ENCODE data around the gene CD19.
"Not testable (repeated sequence)": the region's sequence is repeated elsewhere in the genome, so short reads cannot be mapped to it uniquely, and the experiment has no call there.

CD19 gene

DNA sequence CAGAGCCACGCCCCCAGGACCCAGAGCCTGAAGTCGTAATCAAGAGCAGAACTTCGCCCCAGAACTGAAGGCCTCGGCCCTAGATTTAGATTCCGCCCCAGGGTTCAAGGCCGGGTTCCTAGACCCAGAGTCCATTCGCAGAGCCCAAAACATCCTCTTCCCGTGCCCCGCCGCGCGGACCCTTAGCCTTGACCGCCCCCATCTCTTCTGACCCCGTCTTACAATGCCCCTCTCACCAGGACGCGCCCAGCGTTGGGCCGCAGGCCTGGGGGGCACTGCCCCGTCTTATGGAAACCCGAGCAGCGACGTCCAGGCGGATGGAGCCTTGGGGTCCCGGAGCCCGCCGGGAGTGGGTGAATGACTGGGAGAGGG is 5.0 kb downstream of the CD19 start:
- no peak overlapping the region for H3K4me3 ChIP-seq (ENCODE audit: low read depth, low read length)
- DNase-seq (ENCODE audit: low read depth) = no peak
- TF ChIP-seq, protein P1, sequence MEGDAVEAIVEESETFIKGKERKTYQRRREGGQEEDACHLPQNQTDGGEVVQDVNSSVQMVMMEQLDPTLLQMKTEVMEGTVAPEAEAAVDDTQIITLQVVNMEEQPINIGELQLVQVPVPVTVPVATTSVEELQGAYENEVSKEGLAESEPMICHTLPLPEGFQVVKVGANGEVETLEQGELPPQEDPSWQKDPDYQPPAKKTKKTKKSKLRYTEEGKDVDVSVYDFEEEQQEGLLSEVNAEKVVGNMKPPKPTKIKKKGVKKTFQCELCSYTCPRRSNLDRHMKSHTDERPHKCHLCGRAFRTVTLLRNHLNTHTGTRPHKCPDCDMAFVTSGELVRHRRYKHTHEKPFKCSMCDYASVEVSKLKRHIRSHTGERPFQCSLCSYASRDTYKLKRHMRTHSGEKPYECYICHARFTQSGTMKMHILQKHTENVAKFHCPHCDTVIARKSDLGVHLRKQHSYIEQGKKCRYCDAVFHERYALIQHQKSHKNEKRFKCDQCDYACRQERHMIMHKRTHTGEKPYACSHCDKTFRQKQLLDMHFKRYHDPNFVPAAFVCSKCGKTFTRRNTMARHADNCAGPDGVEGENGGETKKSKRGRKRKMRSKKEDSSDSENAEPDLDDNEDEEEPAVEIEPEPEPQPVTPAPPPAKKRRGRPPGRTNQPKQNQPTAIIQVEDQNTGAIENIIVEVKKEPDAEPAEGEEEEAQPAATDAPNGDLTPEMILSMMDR (conservative IDR thresholded peaks at IDR 0.05; ENCODE audit: low read depth, low read length) = no peak

DNA sequence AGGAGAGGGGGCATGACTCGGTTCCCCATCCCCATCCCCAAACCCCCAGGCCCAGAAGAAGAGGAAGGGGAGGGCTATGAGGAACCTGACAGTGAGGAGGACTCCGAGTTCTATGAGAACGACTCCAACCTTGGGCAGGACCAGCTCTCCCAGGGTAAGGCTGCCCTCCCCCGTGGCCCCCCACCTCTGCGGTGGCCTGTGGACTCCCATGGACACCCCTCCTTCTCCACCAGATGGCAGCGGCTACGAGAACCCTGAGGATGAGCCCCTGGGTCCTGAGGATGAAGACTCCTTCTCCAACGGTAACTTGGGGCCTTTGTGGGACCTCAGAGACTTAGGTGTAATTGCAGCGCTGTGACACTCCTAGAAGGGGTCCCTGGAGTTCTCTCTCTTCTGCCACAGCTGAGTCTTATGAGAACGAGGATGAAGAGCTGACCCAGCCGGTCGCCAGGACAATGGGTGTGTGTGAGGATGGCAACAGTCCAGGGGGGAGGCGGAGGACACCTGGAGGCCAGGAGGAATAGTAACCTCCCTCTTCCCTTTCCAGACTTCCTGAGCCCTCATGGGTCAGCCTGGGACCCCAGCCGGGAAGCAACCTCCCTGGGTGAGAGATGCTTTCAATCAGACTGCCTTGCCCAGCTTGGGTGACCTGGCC is 5.6 kb downstream of the CD19 start:
- DNase-seq (ENCODE audit: low read depth) = no peak
- no peak overlapping the region for H3K4me3 ChIP-seq (ENCODE audit: low read depth, low read length)
- TF ChIP-seq, protein P1 (conservative IDR thresholded peaks at IDR 0.05; ENCODE audit: low read depth, low read length) = no peak

DNA sequence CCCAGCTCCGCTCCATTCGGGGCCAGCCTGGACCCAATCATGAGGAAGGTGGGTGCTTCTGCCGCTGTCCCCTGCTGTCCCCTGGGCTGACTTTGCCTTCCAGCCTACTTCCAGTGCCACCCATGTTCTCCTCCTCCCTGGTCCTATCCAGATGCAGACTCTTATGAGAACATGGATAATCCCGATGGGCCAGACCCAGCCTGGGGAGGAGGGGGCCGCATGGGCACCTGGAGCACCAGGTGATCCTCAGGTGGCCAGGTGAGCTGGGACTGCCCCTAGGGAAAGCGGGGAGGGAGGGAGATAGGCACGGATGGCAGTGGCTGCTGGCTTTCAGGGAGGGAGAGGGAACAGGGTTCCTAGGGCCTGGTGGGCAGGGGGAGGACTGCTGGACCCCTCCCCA is 7.0 kb downstream of the CD19 start:
- H3K4me3 ChIP-seq (ENCODE audit: low read depth, low read length) = no peak overlapping the region
- no peak for DNase-seq (ENCODE audit: low read depth)
- TF ChIP-seq, protein P1 (conservative IDR thresholded peaks at IDR 0.05; ENCODE audit: low read depth, low read length) = no peak

DNA sequence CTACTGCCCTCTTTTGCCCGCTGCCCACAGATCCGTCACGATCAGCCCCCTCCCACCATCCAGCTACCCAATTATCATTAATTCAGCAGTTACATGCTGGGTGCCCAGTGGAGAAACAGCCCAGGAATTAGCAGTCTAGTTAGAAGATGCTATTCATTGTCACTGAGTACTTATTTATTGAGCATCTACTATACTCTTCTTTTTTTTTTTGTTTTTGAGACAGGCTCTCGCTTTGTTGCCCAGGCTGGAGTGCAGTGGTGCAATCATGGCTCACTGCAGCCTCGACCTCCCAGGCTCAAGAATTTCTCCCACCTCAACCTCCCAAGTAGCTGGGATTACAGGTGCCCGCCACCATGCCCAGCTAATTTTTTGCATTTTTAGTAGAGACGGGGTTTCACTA is 8.1 kb downstream of the CD19 start:
- DNase-seq (ENCODE audit: low read depth) = not testable (repeated sequence)

DNA sequence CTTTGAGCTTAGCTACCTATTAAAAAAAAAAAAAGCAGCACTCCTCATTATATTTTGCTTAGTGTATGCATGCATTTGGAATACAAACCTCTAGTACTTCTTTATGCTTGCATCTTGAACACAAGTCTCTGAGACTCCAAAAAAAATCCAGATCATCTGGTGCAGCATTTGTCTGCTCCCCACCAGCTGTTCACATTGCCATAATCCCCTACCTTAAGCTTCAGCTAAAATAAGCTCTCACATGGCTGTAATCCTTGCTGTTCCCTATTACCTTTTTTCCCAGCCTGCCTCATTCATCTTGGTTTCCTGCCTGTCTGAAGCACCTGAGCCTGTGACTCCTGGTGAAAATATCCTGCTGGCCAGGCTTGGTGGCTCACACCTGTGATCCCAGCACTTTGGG is 11.5 kb downstream of the CD19 start:
- no peak overlapping the region for H3K4me3 ChIP-seq (ENCODE audit: low read depth, low read length)
- DNase-seq (ENCODE audit: low read depth) = no peak
- TF ChIP-seq, protein P1 (conservative IDR thresholded peaks at IDR 0.05; ENCODE audit: low read depth, low read length) = no peak

More for the DNA sequence above, 8.1 kb downstream of the CD19 start:
- H3K4me3 ChIP-seq (ENCODE audit: low read depth, low read length) = not testable (repeated sequence)

DNA sequence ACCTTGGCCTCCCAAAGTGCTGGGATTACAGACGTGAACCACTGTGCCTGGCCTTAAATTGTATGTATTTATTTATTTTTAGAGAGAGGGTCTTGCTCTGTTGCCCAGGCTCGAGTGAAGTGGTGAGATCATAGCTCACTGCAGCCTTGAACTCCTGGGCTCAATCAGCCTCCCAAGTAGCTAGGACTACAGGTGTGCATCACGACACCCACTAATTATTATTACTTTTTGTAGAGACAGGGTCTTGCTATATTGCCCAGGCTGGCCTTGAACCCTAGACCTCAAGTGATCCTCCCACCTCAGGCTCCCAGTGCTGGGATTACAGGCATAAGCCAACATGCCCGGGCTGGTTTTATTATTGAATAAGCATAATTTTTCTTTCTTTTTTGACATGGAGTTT is 14.9 kb downstream of the CD19 start:
- no peak for DNase-seq (ENCODE audit: low read depth)
- no peak overlapping the region for H3K4me3 ChIP-seq (ENCODE audit: low read depth, low read length)
- TF ChIP-seq, protein P1 (conservative IDR thresholded peaks at IDR 0.05; ENCODE audit: low read depth, low read length) = no peak

DNA sequence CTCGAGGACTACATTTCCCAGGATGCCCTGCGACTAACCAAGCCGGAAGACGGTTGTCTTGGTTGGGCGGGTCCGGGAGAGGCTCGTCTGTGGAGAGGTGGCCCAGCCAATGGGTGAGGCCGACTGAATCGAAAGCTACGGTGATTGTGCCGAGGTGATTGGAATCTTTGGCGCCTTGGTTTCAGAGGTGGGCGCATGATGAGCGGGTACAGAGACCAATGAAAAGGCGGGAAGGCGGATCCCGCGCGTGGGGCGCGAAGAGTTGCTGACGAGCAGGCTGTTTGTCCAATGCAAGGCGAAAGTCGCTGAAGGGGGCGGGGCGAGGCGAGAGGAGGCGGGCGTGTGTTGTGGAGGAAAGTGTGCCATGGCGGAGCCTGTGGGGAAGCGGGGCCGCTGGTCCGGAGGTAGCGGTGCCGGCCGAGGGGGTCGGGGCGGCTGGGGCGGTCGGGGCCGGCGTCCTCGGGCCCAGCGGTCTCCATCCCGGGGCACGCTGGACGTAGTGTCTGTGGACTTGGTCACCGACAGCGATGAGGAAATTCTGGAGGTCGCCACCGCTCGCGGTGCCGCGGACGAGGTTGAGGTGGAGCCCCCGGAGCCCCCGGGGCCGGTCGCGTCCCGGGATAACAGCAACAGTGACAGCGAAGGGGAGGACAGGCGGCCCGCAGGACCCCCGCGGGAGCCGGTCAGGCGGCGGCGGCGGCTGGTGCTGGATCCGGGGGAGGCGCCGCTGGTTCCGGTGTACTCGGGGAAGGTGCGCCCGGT is 19.1 kb downstream of the CD19 start, which contains the start of gene NFATC2IP:
Gene NFATC2IP (plus strand): TSS at position 290 of the 762 bp plus-strand sequence. CDS start 75 bp downstream, at position 365.
- peak; percentile 100 for DNase-seq (ENCODE audit: low read depth)
- TF ChIP-seq, protein P1 (conservative IDR thresholded peaks at IDR 0.05; ENCODE audit: low read depth, low read length) = no peak
- peak within 1 kb of the TSS; percentile 85 for H3K4me3 ChIP-seq (ENCODE audit: low read depth, low read length)

Data from choroid plexus epithelial cell (primary cell).